ENCODE data around the gene ZFYVE28. TPM values are rescaled to one million over a fixed set of nuclear protein-coding genes. Genes with fewer than 3 reads are reported as not detected.

Gene ZFYVE28
- polyA plus RNA-seq, 1 of the 3 experiments (the other 2 are of a cell fraction) = 3.2 TPM

- POLR2A ChIA-PET = no interaction called here
- CTCF ChIA-PET = interaction anchor here (0.9 to 1.0 kb wide), 2 partner anchors 25 to 169 kb away, joined by 3 to 5 read pairs; no protein-coding TSS in a partner anchor
- TF ChIP-seq USF2 (IDR thresholded peaks at IDR 0.05; ENCODE audit: borderline replicate concordance, low read depth, low read length) (no peak), TEAD4 (IDR thresholded peaks at IDR 0.05; ENCODE audit: borderline replicate concordance, insufficient read depth) (no peak), CHD2 (IDR thresholded peaks at IDR 0.05; ENCODE audit: low read length, partially characterized antibody) (no peak), PBX3 (IDR thresholded peaks at IDR 0.05) (no peak), REST (IDR thresholded peaks at IDR 0.05; ENCODE audit: low read depth, low read length) (no peak), ELF1 (IDR thresholded peaks at IDR 0.05) (no peak), GABPA (IDR thresholded peaks at IDR 0.05; ENCODE audit: low read depth) (no peak), TCF12 (IDR thresholded peaks at IDR 0.05) (no peak), USF1 (IDR thresholded peaks at IDR 0.05; ENCODE audit: borderline replicate concordance, low read depth) (no peak)
- peaks cover 0 to 50% of the 10 kb centered on the region in 2 experiments; a peak in 1 of 4 replicates for H3K4me1 ChIP-seq (ENCODE audit: control insufficient read depth in 1 of 2, insufficient read depth in 2 of 2, low read depth in 1 of 2, low read length in 1 of 2)
- no peak overlapping the region for H3K4me3 ChIP-seq (ENCODE audit: low read depth in 2 of 2, low read length in 1 of 2)
- no peaks in the 10 kb centered on the region for H3K9me2 ChIP-seq
- H3K27me3 ChIP-seq (ENCODE audit: insufficient read depth) = no peaks in the 10 kb centered on the region
- H3F3A ChIP-seq (replicated peaks; ENCODE audit: insufficient read depth) = no peaks in the 10 kb centered on the region
- H3K27ac ChIP-seq (ENCODE audit: low read depth in 2 of 2, low read length in 1 of 2) = no peak overlapping the region
- H3K36me3 ChIP-seq (replicated peaks in 1 of 2; ENCODE audit: control insufficient read depth in 1 of 2, insufficient read depth in 2 of 2, low read length in 1 of 2) = no peaks in the 10 kb centered on the region
- no peak overlapping the region for H2AFZ ChIP-seq (ENCODE audit: low read depth)
- no peak overlapping the region for H3K9ac ChIP-seq
- no peak for DNase-seq
- no peaks in the 10 kb centered on the region for H3K79me2 ChIP-seq (ENCODE audit: insufficient read depth)
- WGBS (ENCODE audit: low lambda C conversion rate) = 67% methylated on average over 7 of the region's 18 CpGs
- H3K9me3 ChIP-seq = no peaks in the 10 kb centered on the region
- H3K4me2 ChIP-seq = no peak overlapping the region
- H4K20me1 ChIP-seq (ENCODE audit: insufficient read depth) = no peaks in the 10 kb centered on the region
Measured at GRCh38 chr4:2267320-2267811, 151.1 kb downstream of the ZFYVE28 start.

- Histone ChIP-seq H3K27ac (ENCODE audit: low read depth in 2 of 2, low read length in 1 of 2) (peak overlapping the region in 1 of 2 experiments; percentile 11; a peak in 1 of 4 replicates), H3K36me3 (replicated peaks in 1 of 2; ENCODE audit: control insufficient read depth in 1 of 2, insufficient read depth in 2 of 2, low read length in 1 of 2) (no peaks in the 10 kb centered on the region), H3K9ac (no peak overlapping the region), H4K20me1 (ENCODE audit: insufficient read depth) (no peaks in the 10 kb centered on the region), H2AFZ (ENCODE audit: low read depth) (no peak overlapping the region), H3K27me3 (ENCODE audit: insufficient read depth) (no peaks in the 10 kb centered on the region), H3K4me1 (ENCODE audit: control insufficient read depth in 1 of 2, insufficient read depth in 2 of 2, low read depth in 1 of 2, low read length in 1 of 2) (peaks cover 0 to 50% of the 10 kb centered on the region in 2 experiments; a peak in 1 of 4 replicates), H3K4me2 (no peak overlapping the region), H3K9me3 (no peaks in the 10 kb centered on the region), H3K9me2 (no peaks in the 10 kb centered on the region), H3K4me3 (ENCODE audit: low read depth in 2 of 2, low read length in 1 of 2) (no peak overlapping the region), H3F3A (replicated peaks; ENCODE audit: insufficient read depth) (no peaks in the 10 kb centered on the region), H3K79me2 (ENCODE audit: insufficient read depth) (no peaks in the 10 kb centered on the region)
- no peak for DNase-seq
- POLR2A ChIA-PET = no interaction called here
- 79% methylated on average over 2 of the region's 5 CpGs for whole genome bisulfite sequencing (ENCODE audit: low lambda C conversion rate)
- CTCF ChIA-PET = interaction anchor here (1.0 kb wide), 1 partner anchor 26 kb away, joined by 3 read pairs; no protein-coding TSS in a partner anchor
- no peak for TF ChIP-seq ELF1 (IDR thresholded peaks at IDR 0.05)
- no peak for TF ChIP-seq IRF3 (IDR thresholded peaks at IDR 0.05; ENCODE audit: low read depth, low read length)
- no peak for TF ChIP-seq SMC3 (IDR thresholded peaks at IDR 0.05; ENCODE audit: low read depth, low read length)
- TF ChIP-seq RCOR1 (IDR thresholded peaks at IDR 0.05; ENCODE audit: low read length) = no peak
- no peak for TF ChIP-seq FOXM1 (IDR thresholded peaks at IDR 0.05; ENCODE audit: low read depth)
- no peak for TF ChIP-seq USF2 (IDR thresholded peaks at IDR 0.05; ENCODE audit: borderline replicate concordance, low read depth, low read length)
- no peak for TF ChIP-seq PBX3 (IDR thresholded peaks at IDR 0.05)
- TF ChIP-seq GATA2 (CRISPR knock-in tag; IDR thresholded peaks at IDR 0.05) = no peak
- no peak for TF ChIP-seq RXRA (IDR thresholded peaks at IDR 0.05; ENCODE audit: borderline replicate concordance, low read depth)
- TF ChIP-seq MAX (IDR thresholded peaks at IDR 0.05; ENCODE audit: low read depth) = no peak
Measured at GRCh38 chr4:2266821-2267220, 151.6 kb downstream of the ZFYVE28 start.

Data from SK-N-SH (cell line).